Psoas muscle (tissue), 8 donors: ENCODE results near the gene MAP2K1. TPM values are rescaled to one million over a fixed set of nuclear protein-coding genes. Genes with fewer than 3 reads are reported as not detected.

ENCODE experiments used
- ATAC-seq, 4 donors: fragments of 200-7000 bp; cut with Tn5 transposase; one replicate each; pipeline ENCODE4 v1.9.1; 2020; ENCODE audit warnings: moderate library complexity in 3 of 4, mild to moderate bottlenecking in 2 of 4
- DNase-seq, 2 donors: peaks; one replicate each; pipeline ENCODE4 v3.0.0-alpha.2; 2020
- H3K27ac ChIP-seq: fragments of 200-600 bp; one replicate; pipeline ENCODE4 v1.8.0; 2022
- H3K27me3 ChIP-seq, 3 donors: fragments of 200-600 bp in 1 of 3; one replicate each; pipeline versions ENCODE4 v1.6.1 to v1.8.0; 2013 to 2022; ENCODE audit warnings: low read length in 2 of 3, mild to moderate bottlenecking in 2 of 3, moderate library complexity in 1 of 3; ENCODE audit not compliant: insufficient read depth in 3 of 3
- H3K36me3 ChIP-seq, 2 donors: fragments of 200-600 bp in 1 of 2; one replicate each; pipeline versions ENCODE4 v1.6.1 to v1.8.0; 2013 to 2022; ENCODE audit warnings: low read depth in 1 of 2, mild to moderate bottlenecking in 1 of 2, moderate library complexity in 1 of 2; ENCODE audit not compliant: insufficient read depth in 1 of 2
- H3K4me1 ChIP-seq: fragments of 200-600 bp; one replicate; pipeline ENCODE4 v1.8.0; 2022
- H3K4me3 ChIP-seq: fragments of 200-600 bp; one replicate; pipeline ENCODE4 v1.8.0; 2022; ENCODE audit warnings: mild to moderate bottlenecking
- H3K9me3 ChIP-seq: fragments of 200-600 bp; one replicate; pipeline ENCODE4 v1.8.0; 2022
- CTCF ChIP-seq: fragments of 200-600 bp; IDR thresholded peaks from one replicate; pipeline ENCODE4 v1.8.0; 2022; ENCODE audit warnings: antibody characterized with exemption
- WGBS, 3 donors: extraction: QIAGEN DNeasy Blood & Tissue Kit; methylation state at CpG; one replicate each; pipeline versions ENCODE4 v1.1.6 to v1.1.7; 2013; 5-methylcytosine and 5-hydroxymethylcytosine counted together
- intact Hi-C, 2 donors: fragments of 100-400 bp; cut with DNase I; formaldehyde crosslinking; loops; one replicate each; pipeline versions ENCODE4 v1.11.0 to v1.14.2; 2022
- polyA plus RNA-seq, 3 donors: library from polyadenylated mRNA; stranded (reverse); fragments of 200-250 nt; gene quantifications; one replicate each; pipeline ENCODE4 v1.2.3, GENCODE V29; 2013
- total RNA-seq, 4 donors: library from RNA; stranded (reverse); fragmentation: NEBNext Ultra II Directional in 2 of 4; extraction: Animal tissue kit (Norgen Biotek cat#: 25700) in 2 of 4; gene quantifications; one replicate each; pipeline versions ENCODE4 v1.2.1 to v1.2.4, GENCODE V29; 2021 to 2023
- donor health status: healthy with polysubstance abuse.
- donor health status: DM: no; HTN: no; CAD: no; lungs with moderate emphysema.
- donor health status: Bipolar disorder and iron deficiency.
- donor health status: healthy.
- donor health status: DM: yes; HTN: yes; CAD: no.
- donor health status: DM: no; HTN: no; CAD: no.
- donor health status: DM: no; HTN: no; CAD: no.
- donor health status: DM: yes; HTN: yes; CAD: no.

Gene MAP2K1
- total and polyA plus RNA-seq, 7 donors, result 56.3 to 135 (median 66.9) TPM

- no peaks in the 10 kb centered on the region for H3K4me1 ChIP-seq
- DNase-seq, result no peak
- no peaks in the 10 kb centered on the region for H3K36me3 ChIP-seq
- H3K4me3 ChIP-seq, result no peak overlapping the region
- no peak for ATAC-seq
- intact Hi-C loops, result no loop called here
- no peaks in the 10 kb centered on the region for H3K9me3 ChIP-seq
- no peaks in the 10 kb centered on the region for H3K27me3 ChIP-seq
- no peak for TF ChIP-seq CTCF
- H3K27ac ChIP-seq, result no peak overlapping the region
- 82 to 93% (median 84%) methylated on average over 4 of the region's 4 CpGs for WGBS, 3 donors
Observed at GRCh38 chr15:66425837-66426236, 39.1 kb downstream of the MAP2K1 start.

- Histone ChIP-seq H3K27me3 (no peaks in the 10 kb centered on the region), H3K4me3 (no peak overlapping the region), H3K27ac (no peak overlapping the region), H3K4me1 (no peaks in the 10 kb centered on the region), H3K9me3 (no peaks in the 10 kb centered on the region), H3K36me3 (no peaks in the 10 kb centered on the region)
- DNase-seq (no peak), ATAC-seq (no peak)
- no peak for TF ChIP-seq CTCF
- WGBS, 3 donors, result 87 to 94% (median 90%) methylated on average over 4 of the region's 4 CpGs
- intact Hi-C loops, result no loop called here
Observed at GRCh38 chr15:66429117-66429516, 42.4 kb downstream of the MAP2K1 start.

- WGBS, 3 donors, result 89 to 98% (median 94%) methylated on average over 4 to 7 of the region's 7 CpGs
- intact Hi-C loops, result no loop called here
- Histone ChIP-seq H3K27me3 (no peaks in the 10 kb centered on the region), H3K4me3 (no peak overlapping the region), H3K9me3 (no peaks in the 10 kb centered on the region), H3K27ac (no peak overlapping the region), H3K36me3 (no peaks in the 10 kb centered on the region), H3K4me1 (no peaks in the 10 kb centered on the region)
- DNase-seq (no peak), ATAC-seq (no peak)
- TF ChIP-seq CTCF, result no peak
Observed at GRCh38 chr15:66429546-66429945, 42.8 kb downstream of the MAP2K1 start.

- TF ChIP-seq CTCF, result no peak
- WGBS, 3 donors, result 41 to 53% (median 42%) methylated on average over 3 of the region's 3 CpGs
- no peak overlapping the region for H3K4me3 ChIP-seq
- intact Hi-C loops, result no loop called here
- ATAC-seq (no peak), DNase-seq (no peak)
- no peaks in the 10 kb centered on the region for H3K4me1 ChIP-seq
- no peak overlapping the region for H3K27ac ChIP-seq
- no peaks in the 10 kb centered on the region for H3K27me3 ChIP-seq
- H3K36me3 ChIP-seq, result peaks cover 0 to 10% of the 10 kb centered on the region in 2 donors
- H3K9me3 ChIP-seq, result no peaks in the 10 kb centered on the region
Observed at GRCh38 chr15:66430627-66431255, 44.0 kb downstream of the MAP2K1 start.

GRCh38 chr15:66433726-66434125, 47.0 kb downstream of the MAP2K1 start:
- Histone ChIP-seq H3K27me3 (no peaks in the 10 kb centered on the region), H3K36me3 (peaks cover 7 to 39% of the 10 kb centered on the region in 2 donors), H3K4me1 (no peaks in the 10 kb centered on the region), H3K27ac (no peak overlapping the region), H3K9me3 (no peaks in the 10 kb centered on the region), H3K4me3 (no peak overlapping the region)
- WGBS, 3 donors, result 88 to 98% (median 97%) methylated on average over 2 of the region's 2 CpGs
- ATAC-seq (no peak), DNase-seq (no peak)
- TF ChIP-seq CTCF, result no peak
- intact Hi-C loops, result no loop called here
